ENCODE results near the gene NEU3.
"Not testable (repeated sequence)": the region's sequence is repeated elsewhere in the genome, so short reads cannot be mapped to it uniquely, and the experiment has no call there.

The NEU3 gene

DNA sequence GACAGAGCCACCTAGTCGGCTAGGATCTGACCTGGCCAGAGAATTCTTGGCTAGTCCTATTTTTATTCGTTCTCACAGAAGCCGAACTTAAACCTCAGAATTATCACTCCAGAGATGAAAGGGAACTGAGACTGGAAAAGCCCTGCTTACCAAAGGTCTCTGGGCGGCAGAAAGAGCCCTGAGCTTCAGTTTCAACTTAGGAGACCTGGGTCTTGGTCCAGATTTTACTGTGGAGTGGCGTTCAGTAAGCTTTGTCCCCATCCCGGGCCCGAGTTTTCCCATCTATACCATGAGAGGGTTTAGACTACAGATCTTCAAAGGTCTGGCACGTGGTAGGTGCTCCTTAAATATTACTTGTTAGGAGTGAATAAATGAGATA, 516 bp downstream of the NEU3 start:
- no peak for DNase-seq

- DNase-seq, result not testable (repeated sequence)
These were observed 1.4 kb downstream of the NEU3 start for GRCh38 chr11:74990150-74990549.

GRCh38 chr11:74990941-74991340, 2.2 kb downstream of the NEU3 start:
- no peak for DNase-seq

GRCh38 chr11:74992852-74993251, 4.1 kb downstream of the NEU3 start:
- DNase-seq, result no peak

DNA sequence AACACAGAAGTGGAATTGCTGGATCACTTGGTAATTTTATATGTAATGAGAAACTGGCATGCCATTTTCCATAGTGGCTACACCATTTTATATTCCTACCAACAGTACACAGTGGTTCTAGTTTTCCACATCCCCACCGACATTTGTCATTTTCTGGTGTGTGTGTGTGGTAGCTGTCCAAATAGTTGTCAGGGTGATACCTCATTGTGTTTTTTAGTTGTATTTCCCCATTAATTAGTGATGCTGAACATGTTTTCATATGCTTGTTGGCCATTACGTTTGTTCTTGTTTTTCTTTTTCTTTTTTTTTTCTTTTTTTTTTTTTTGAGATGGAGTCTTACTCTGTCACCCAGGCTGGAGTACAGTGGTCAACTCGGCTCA, 12.2 kb downstream of the NEU3 start:
- DNase-seq, result no peak

- no peak for DNase-seq
These were observed 13.0 kb downstream of the NEU3 start for GRCh38 chr11:75001686-75002085.

- no peak for DNase-seq
These were observed 13.8 kb downstream of the NEU3 start for GRCh38 chr11:75002516-75002915.

GRCh38 chr11:75004215-75004614, 15.5 kb downstream of the NEU3 start:
- no peak for DNase-seq

DNA sequence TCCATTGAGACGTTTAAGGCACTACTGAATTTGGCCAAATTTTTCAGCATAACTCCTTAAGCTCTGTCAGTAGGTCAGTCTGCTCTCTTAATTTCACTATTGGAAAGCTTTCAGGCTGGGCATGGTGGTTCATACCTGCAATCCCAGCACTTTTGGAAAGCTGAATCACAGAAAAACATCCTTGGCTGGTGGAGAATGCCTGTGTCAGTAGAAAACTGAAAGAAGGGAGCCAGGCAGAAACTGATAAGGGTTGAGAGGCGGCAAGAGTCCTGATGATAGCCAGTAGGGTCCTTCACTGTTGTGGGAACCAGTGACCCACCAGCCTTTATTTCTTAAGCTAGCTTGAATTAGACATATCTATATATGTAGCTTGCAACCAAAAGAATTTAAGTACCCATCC, 22.6 kb downstream of the NEU3 start:
- DNase-seq, result no peak

DNA sequence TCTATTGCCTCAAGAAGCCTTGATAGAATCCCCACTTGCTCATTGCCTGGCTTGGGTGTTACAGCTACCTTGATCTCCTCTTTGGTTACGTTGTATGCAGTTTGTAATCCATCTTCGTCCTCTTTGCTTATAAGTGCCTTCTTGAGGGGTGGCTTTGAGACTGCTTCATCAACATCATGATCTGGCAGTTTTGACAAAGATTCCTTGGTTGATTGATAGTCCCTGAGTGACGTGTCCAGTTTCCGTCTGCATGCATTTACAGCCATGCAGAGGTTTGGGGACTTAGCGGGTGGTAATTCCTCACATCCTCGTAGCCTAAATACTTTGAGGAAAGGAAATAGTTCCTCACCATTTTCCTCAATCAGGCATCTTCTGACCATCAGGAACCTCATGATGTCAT, 23.1 kb downstream of the NEU3 start:
- no peak for DNase-seq

GRCh38 chr11:75013051-75013450, 24.3 kb downstream of the NEU3 start:
- no peak for DNase-seq

GRCh38 chr11:75014129-75014528, 25.4 kb downstream of the NEU3 start:
- DNase-seq, result no peak

DNA sequence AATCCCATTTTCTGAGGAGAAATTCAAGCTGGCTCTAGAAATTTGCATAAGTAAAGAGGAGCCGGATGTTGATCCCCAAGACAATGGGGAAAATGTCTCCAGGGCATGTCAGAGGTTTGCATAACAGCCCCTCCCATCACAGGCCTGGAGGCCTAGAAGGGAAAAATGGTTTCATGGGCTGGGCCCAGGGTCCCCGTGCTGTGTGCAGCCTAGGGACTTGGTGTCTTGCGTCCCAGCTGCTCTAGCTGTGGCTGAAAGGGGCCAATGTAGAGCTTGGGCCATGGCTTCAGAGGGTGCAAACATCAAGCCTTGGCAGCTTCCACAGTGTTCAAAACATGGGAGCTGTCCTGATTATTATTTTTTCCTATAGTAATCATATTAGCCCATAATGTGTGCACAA, 30.5 kb downstream of the NEU3 start:
- DNase-seq, result not testable (repeated sequence)

- DNase-seq, result not testable (repeated sequence)
These were observed 31.6 kb downstream of the NEU3 start for GRCh38 chr11:75020328-75020727.

DNA sequence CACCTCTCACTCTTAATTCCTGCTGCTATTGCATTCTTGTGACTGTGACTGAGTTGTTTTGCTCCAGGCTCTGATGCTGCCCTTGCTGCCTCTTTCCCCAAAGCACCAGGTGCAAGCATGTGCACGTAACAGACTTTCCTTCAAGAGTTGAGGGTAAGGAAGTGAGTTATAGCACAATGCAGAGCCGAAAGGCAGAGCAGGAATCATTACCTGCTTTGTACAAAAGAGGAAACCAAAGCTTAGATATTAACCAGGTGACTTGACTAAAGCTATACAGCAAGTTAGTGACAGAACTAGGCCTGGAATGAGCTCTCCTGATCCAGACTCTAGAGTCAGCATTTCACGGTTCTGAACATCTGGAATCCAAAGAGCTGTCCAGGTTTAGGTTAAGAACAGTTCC, 33.6 kb downstream of the NEU3 start:
- no peak for DNase-seq

- DNase-seq, result peak; percentile 29 to 74 (median 52)
These were observed 34.1 kb downstream of the NEU3 start for GRCh38 chr11:75022759-75023396.

- no peak for DNase-seq
These were observed 34.8 kb downstream of the NEU3 start for GRCh38 chr11:75023446-75024067.

- no peak for DNase-seq
These were observed 35.3 kb downstream of the NEU3 start for GRCh38 chr11:75024068-75024449.

- no peak for DNase-seq
These were observed 36.1 kb downstream of the NEU3 start for GRCh38 chr11:75024764-75025211.

DNA sequence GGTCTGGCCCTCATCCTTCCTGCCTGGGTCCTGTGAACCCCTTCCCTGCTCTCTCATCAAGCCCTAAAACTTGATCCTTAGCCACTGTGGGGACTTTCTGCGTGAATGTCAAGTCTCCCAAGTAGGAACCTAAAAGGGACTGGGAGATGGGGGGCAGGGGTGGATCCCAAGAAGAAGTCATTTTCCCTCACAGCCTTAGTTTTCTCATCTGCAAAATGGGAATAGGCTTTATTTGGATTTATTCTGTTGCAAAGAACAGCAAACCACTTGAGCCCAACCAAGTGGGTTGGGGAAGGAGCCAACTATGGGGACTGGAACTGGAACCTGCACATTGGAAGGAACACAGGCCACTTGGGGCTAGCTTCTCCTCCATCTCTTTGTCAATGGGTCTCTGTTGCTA, 36.8 kb downstream of the NEU3 start:
- no peak for DNase-seq

DNA sequence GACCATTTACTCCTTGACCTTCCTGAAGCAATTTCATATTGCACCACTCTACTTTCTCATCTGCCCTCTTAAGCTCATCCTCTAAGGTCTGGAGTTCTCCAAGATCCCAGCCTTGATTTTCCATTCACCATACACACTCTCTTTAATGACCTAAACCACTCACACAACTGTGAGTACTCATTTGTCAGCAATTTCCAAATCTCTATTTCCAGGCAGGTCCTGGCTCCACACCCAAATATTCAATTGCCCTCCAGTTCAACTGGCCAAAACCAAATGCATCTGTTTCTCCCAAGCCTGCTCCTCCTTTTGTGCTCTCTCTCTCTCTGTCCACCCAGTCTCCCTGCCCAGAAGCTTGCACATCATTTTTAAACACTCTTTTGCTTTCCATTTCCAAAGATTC, 39.6 kb downstream of the NEU3 start:
- DNase-seq, result no peak

DNA sequence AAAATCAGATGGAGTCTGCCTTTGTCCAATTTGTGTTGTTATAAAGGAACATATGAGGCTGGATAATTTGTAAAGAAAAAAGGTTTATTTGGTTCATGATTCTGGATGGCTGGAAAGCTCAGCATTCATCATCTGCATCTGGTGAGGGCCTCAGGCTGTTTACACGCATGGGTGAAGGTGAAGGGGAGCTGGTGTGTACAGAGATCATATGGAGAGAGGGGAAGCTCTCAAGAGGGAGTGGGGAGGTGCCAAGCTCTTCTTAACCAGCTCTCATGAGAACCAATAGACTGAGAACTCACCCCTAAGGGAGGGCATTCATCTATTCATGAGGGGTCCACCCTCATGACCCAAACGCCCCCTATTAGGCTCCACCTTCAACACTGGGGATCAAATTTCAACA, 40.0 kb downstream of the NEU3 start:
- no peak for DNase-seq

GRCh38 chr11:75029836-75030631, 41.3 kb downstream of the NEU3 start:
- no peak for DNase-seq

DNA sequence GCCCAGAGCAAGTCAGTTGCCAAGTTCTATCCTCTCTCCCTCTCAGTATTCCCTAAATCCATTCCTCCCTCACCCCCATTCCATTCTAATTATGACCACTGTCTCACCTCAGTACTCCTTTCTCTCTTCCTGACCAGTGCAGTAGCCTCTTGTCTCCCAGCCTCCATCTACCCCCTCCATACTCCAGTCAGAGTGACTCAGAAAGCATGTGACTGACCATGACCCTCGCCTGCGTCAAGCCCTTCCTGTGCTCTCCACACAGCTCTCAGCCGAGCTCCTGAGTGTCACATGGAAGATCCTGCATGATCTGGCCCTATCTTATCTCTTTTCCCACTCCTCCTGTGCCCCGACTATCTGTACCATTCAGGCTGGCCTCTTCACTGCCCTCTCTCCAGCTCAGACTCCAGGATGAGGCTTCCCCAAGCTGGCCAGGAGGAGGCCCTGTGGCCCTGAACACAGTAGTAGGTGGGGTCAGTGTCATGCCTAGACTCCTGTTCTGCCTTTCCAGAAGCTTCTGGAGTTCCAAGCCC, 42.6 kb downstream of the NEU3 start:
- DNase-seq, result no peak
